ENCODE measurements around the gene MTMR4.

MTMR4 gene

GRCh38 chr17:58510075-58510474 is 4.4 kb downstream of the MTMR4 start:
- H3K23ac ChIP-seq (ENCODE audit: low read depth, low read length, poor library complexity): no peak overlapping the region
- no peak overlapping the region for H3K14ac ChIP-seq (ENCODE audit: low read length)
- H4K91ac ChIP-seq (ENCODE audit: low read depth, low read length, poor library complexity): no peak overlapping the region
- H2BK12ac ChIP-seq (ENCODE audit: low read length): no peak overlapping the region
- no peak overlapping the region for H2BK15ac ChIP-seq (ENCODE audit: low read length)
- no CpG with 5 or more reads among the region's 5 CpGs for WGBS, 2 donors (ENCODE audit: extremely low coverage in 2 of 2, insufficient read length in 2 of 2, insufficient replicate concordance in 1 of 2)
- H2BK5ac ChIP-seq (ENCODE audit: low read length): no peak overlapping the region
- peaks cover 45 to 85% of the 10 kb centered on the region in 2 donors for H3K36me3 ChIP-seq (replicated peaks in 1 of 2; ENCODE audit: control insufficient read depth in 2 of 2, insufficient read depth in 2 of 2, low read length in 2 of 2)
- no peak overlapping the region for H4K8ac ChIP-seq (ENCODE audit: low read depth, low read length)
- no peak overlapping the region for H3K4me2 ChIP-seq (ENCODE audit: insufficient read depth, low read length, poor library complexity, severe bottlenecking)
- H3K4me1 ChIP-seq (ENCODE audit: control insufficient read depth in 2 of 2, insufficient read depth in 1 of 2, low read depth in 1 of 2, low read length in 2 of 2): peaks cover 7 to 10% of the 10 kb centered on the region in 2 donors
- H3K27me3 ChIP-seq (ENCODE audit: control insufficient read depth in 3 of 3, insufficient read depth in 3 of 3, low read depth in 1 of 3, low read length in 3 of 3): no peaks in the 10 kb centered on the region
- no peak overlapping the region for H3K4me3 ChIP-seq (ENCODE audit: low read length in 2 of 2)
- no peaks in the 10 kb centered on the region for H3K9me3 ChIP-seq (replicated peaks in 1 of 2; ENCODE audit: control insufficient read depth in 2 of 2, insufficient read depth in 1 of 2, low read depth in 1 of 2, low read length in 2 of 2)
- H2AFZ ChIP-seq (ENCODE audit: low read length): no peak overlapping the region
- H3K18ac ChIP-seq (ENCODE audit: low read length): no peak overlapping the region
- no peak overlapping the region for H2BK120ac ChIP-seq (ENCODE audit: low read depth, low read length)
- H2AK5ac ChIP-seq (ENCODE audit: low read depth, low read length): no peak overlapping the region
- peaks cover 10% of the 10 kb centered on the region for H3K79me1 ChIP-seq (ENCODE audit: low read depth, low read length)
- DNase-seq (ENCODE audit: low spot score): no peak
- H3K9ac ChIP-seq (ENCODE audit: low read depth, low read length, poor library complexity): no peak overlapping the region
- H3K4ac ChIP-seq (ENCODE audit: low read length): no peak overlapping the region
- no peak overlapping the region for H3K27ac ChIP-seq (replicated peaks; ENCODE audit: low read length)

DNA sequence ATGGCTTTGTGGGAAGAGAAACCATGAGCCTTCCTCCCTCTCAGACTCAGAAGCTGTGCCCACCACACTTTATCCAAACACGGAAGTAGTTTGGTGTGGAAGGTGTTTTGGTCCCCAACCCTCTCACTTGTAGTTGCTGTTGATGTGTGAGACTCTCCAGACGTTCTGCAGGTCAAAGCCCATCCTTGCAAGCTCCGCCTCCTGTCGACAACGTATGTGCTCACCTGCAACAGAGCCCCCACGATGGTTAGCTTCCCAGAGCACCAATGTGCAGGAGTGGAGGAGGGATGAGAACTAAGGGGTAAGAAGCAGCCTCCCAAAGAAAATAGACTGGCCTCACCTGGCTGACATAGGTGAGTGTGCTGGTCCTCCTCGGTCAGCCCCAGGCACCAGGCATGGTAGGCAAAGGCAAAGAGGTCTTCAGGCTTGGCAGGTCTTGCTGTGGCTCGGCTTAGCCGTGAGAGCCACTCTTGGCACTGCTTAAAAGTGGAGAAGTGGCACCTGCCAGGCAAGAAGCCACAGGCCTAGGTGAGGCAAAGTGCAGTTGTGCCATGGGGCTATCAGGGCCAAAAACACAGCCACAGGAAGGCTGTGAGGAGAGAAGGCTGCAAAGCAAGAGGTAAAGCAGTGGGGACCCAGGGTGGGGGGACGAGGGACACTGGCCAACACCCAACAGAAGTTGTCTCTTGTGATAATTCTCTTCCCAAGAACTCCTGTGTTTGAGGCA is 5.9 kb downstream of the MTMR4 start:
- H2BK120ac ChIP-seq (ENCODE audit: low read depth, low read length): no peak overlapping the region
- no peak overlapping the region for H3K4me2 ChIP-seq (ENCODE audit: insufficient read depth, low read length, poor library complexity, severe bottlenecking)
- peaks cover 4% of the 10 kb centered on the region for H3K79me1 ChIP-seq (ENCODE audit: low read depth, low read length)
- no peak overlapping the region for H3K23ac ChIP-seq (ENCODE audit: low read depth, low read length, poor library complexity)
- no peak overlapping the region for H2AFZ ChIP-seq (ENCODE audit: low read length)
- no peak overlapping the region for H4K8ac ChIP-seq (ENCODE audit: low read depth, low read length)
- no peak overlapping the region for H3K18ac ChIP-seq (ENCODE audit: low read length)
- no peak overlapping the region for H3K27ac ChIP-seq (replicated peaks; ENCODE audit: low read length)
- H3K27me3 ChIP-seq (ENCODE audit: control insufficient read depth in 3 of 3, insufficient read depth in 3 of 3, low read depth in 1 of 3, low read length in 3 of 3): no peaks in the 10 kb centered on the region
- WGBS, 2 donors (ENCODE audit: extremely low coverage in 2 of 2, insufficient read length in 2 of 2, insufficient replicate concordance in 1 of 2): no CpG with 5 or more reads among the region's 10 CpGs
- no peak overlapping the region for H3K4ac ChIP-seq (ENCODE audit: low read length)
- H3K4me1 ChIP-seq (ENCODE audit: control insufficient read depth in 2 of 2, insufficient read depth in 1 of 2, low read depth in 1 of 2, low read length in 2 of 2): peaks cover 2 to 8% of the 10 kb centered on the region in 2 donors
- DNase-seq (ENCODE audit: low spot score): no peak
- H2BK12ac ChIP-seq (ENCODE audit: low read length): no peak overlapping the region
- H3K9ac ChIP-seq (ENCODE audit: low read depth, low read length, poor library complexity): no peak overlapping the region
- H2BK15ac ChIP-seq (ENCODE audit: low read length): no peak overlapping the region
- H3K14ac ChIP-seq (ENCODE audit: low read length): no peak overlapping the region
- H2BK5ac ChIP-seq (ENCODE audit: low read length): no peak overlapping the region
- no peak overlapping the region for H4K91ac ChIP-seq (ENCODE audit: low read depth, low read length, poor library complexity)
- no peak overlapping the region for H3K4me3 ChIP-seq (ENCODE audit: low read length in 2 of 2)
- H3K9me3 ChIP-seq (replicated peaks in 1 of 2; ENCODE audit: control insufficient read depth in 2 of 2, insufficient read depth in 1 of 2, low read depth in 1 of 2, low read length in 2 of 2): no peaks in the 10 kb centered on the region
- H2AK5ac ChIP-seq (ENCODE audit: low read depth, low read length): no peak overlapping the region
- H3K36me3 ChIP-seq (replicated peaks in 1 of 2; ENCODE audit: control insufficient read depth in 2 of 2, insufficient read depth in 2 of 2, low read length in 2 of 2): peaks cover 58 to 99% of the 10 kb centered on the region in 2 donors

DNA sequence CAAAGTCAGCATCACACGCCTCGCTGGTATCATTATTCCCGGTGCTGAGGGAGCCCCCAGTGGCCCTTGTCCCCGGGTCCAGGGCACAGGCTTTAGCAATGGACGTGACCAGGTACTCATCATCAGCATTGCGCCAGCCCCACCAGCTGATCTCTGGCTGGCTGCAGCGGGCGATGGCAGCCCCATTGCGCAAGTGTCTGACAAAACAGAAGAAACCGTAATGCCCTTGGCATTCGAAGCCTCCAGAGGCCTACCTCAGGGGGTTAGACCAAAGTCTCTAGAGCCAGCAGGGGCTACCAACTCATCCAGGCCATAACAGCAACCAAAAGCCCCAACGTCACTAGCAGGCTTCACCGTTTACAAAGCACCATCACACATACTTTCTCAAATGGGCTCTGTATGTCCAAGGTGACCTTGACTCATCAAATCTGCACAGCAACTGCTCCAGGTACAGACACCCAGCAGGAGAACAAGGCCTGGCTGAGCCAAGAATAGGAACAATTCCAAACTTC is 7.3 kb downstream of the MTMR4 start:
- no peak for DNase-seq (ENCODE audit: low spot score)
- no peak overlapping the region for H2BK12ac ChIP-seq (ENCODE audit: low read length)
- no peak overlapping the region for H3K27ac ChIP-seq (replicated peaks; ENCODE audit: low read length)
- no peak overlapping the region for H3K4me3 ChIP-seq (ENCODE audit: low read length in 2 of 2)
- H3K4ac ChIP-seq (ENCODE audit: low read length): no peak overlapping the region
- H3K36me3 ChIP-seq (replicated peaks in 1 of 2; ENCODE audit: control insufficient read depth in 2 of 2, insufficient read depth in 2 of 2, low read length in 2 of 2): peaks cover 58 to 99% of the 10 kb centered on the region in 2 donors
- H3K23ac ChIP-seq (ENCODE audit: low read depth, low read length, poor library complexity): no peak overlapping the region
- H3K9ac ChIP-seq (ENCODE audit: low read depth, low read length, poor library complexity): no peak overlapping the region
- no peak overlapping the region for H4K8ac ChIP-seq (ENCODE audit: low read depth, low read length)
- no CpG with 5 or more reads among the region's 13 CpGs for WGBS, 2 donors (ENCODE audit: extremely low coverage in 2 of 2, insufficient read length in 2 of 2, insufficient replicate concordance in 1 of 2)
- H3K79me1 ChIP-seq (ENCODE audit: low read depth, low read length): peaks cover 2% of the 10 kb centered on the region
- no peak overlapping the region for H3K18ac ChIP-seq (ENCODE audit: low read length)
- no peak overlapping the region for H2BK15ac ChIP-seq (ENCODE audit: low read length)
- H2AFZ ChIP-seq (ENCODE audit: low read length): no peak overlapping the region
- no peak overlapping the region for H4K91ac ChIP-seq (ENCODE audit: low read depth, low read length, poor library complexity)
- no peak overlapping the region for H3K4me2 ChIP-seq (ENCODE audit: insufficient read depth, low read length, poor library complexity, severe bottlenecking)
- H3K4me1 ChIP-seq (ENCODE audit: control insufficient read depth in 2 of 2, insufficient read depth in 1 of 2, low read depth in 1 of 2, low read length in 2 of 2): no peaks in the 10 kb centered on the region
- no peak overlapping the region for H2BK5ac ChIP-seq (ENCODE audit: low read length)
- H3K9me3 ChIP-seq (replicated peaks in 1 of 2; ENCODE audit: control insufficient read depth in 2 of 2, insufficient read depth in 1 of 2, low read depth in 1 of 2, low read length in 2 of 2): no peaks in the 10 kb centered on the region
- no peak overlapping the region for H3K14ac ChIP-seq (ENCODE audit: low read length)
- H2BK120ac ChIP-seq (ENCODE audit: low read depth, low read length): no peak overlapping the region
- H2AK5ac ChIP-seq (ENCODE audit: low read depth, low read length): no peak overlapping the region
- H3K27me3 ChIP-seq (ENCODE audit: control insufficient read depth in 3 of 3, insufficient read depth in 3 of 3, low read depth in 1 of 3, low read length in 3 of 3): no peaks in the 10 kb centered on the region

DNA sequence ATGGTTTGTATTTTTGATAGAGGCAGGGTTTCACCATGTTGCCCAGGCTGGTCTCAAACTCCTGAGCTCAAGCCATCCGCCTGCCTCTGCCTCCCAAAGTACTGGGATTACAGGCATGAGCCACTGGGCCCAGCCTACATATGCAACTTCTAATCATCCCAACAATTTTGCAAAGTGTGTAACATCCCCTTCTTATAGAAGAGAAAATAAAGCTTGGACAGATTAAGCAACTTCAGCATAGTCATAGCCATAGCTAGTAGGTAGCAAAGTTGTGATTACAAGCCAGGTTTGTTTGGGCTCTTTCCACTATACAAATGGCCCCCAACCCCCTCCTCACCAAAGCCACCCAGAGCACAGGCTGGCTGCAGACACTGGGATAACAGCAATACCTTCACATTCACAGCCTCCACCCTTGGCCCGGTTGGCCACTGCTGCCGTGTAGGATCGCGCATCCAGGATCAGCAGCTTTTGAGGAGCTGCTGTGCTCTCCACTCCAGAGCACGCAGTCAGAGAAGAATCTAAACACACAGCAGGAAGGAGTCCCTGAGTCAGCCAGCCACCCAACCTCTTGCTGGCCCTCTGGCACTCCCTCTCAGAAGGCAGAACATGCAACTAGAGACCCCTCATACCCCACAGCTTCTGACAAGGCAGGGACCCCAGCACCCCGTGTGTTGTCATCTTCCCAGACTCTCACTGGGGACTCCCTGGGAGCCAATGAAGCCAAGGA is 7.9 kb downstream of the MTMR4 start:
- Histone ChIP-seq H2BK120ac (ENCODE audit: low read depth, low read length) (no peak overlapping the region), H3K4ac (ENCODE audit: low read length) (no peak overlapping the region), H3K27me3 (ENCODE audit: control insufficient read depth in 3 of 3, insufficient read depth in 3 of 3, low read depth in 1 of 3, low read length in 3 of 3) (no peaks in the 10 kb centered on the region), H3K23ac (ENCODE audit: low read depth, low read length, poor library complexity) (no peak overlapping the region), H3K79me1 (ENCODE audit: low read depth, low read length) (peaks cover 2% of the 10 kb centered on the region), H2AFZ (ENCODE audit: low read length) (no peak overlapping the region), H2BK15ac (ENCODE audit: low read length) (no peak overlapping the region), H3K18ac (ENCODE audit: low read length) (no peak overlapping the region), H3K36me3 (replicated peaks in 1 of 2; ENCODE audit: control insufficient read depth in 2 of 2, insufficient read depth in 2 of 2, low read length in 2 of 2) (peaks cover 55 to 99% of the 10 kb centered on the region in 2 donors), H3K4me3 (ENCODE audit: low read length in 2 of 2) (no peak overlapping the region), H3K4me1 (ENCODE audit: control insufficient read depth in 2 of 2, insufficient read depth in 1 of 2, low read depth in 1 of 2, low read length in 2 of 2) (no peaks in the 10 kb centered on the region), H3K9me3 (replicated peaks in 1 of 2; ENCODE audit: control insufficient read depth in 2 of 2, insufficient read depth in 1 of 2, low read depth in 1 of 2, low read length in 2 of 2) (no peaks in the 10 kb centered on the region), H3K14ac (ENCODE audit: low read length) (no peak overlapping the region), H4K8ac (ENCODE audit: low read depth, low read length) (no peak overlapping the region), H3K9ac (ENCODE audit: low read depth, low read length, poor library complexity) (no peak overlapping the region), H4K91ac (ENCODE audit: low read depth, low read length, poor library complexity) (no peak overlapping the region), H2BK12ac (ENCODE audit: low read length) (no peak overlapping the region), H2AK5ac (ENCODE audit: low read depth, low read length) (no peak overlapping the region), H3K27ac (replicated peaks; ENCODE audit: low read length) (no peak overlapping the region), H3K4me2 (ENCODE audit: insufficient read depth, low read length, poor library complexity, severe bottlenecking) (no peak overlapping the region), H2BK5ac (ENCODE audit: low read length) (no peak overlapping the region)
- DNase-seq (ENCODE audit: low spot score): no peak
- no CpG with 5 or more reads among the region's 7 CpGs for WGBS, 2 donors (ENCODE audit: extremely low coverage in 2 of 2, insufficient read length in 2 of 2, insufficient replicate concordance in 1 of 2)
